Smooth muscle cell (in vitro differentiated cells): ENCODE data around the gene ERCC2. TPM values are rescaled to one million over a fixed set of nuclear protein-coding genes. Genes with fewer than 3 reads are reported as not detected.

ENCODE experiments used
- DNase-seq: peaks from one replicate; lab custom pipeline; 2025; ENCODE audit not compliant: unreplicated experiment; lab: John Stamatoyannopoulos, UW
- H2AFZ ChIP-seq: fragments of 200-600 bp; sonication (generic); 2 replicates; pipeline ENCODE4 v1.6.0; 2016; ENCODE audit warnings: antibody characterized with exemption, low read depth, mild to moderate bottlenecking
- H3F3A ChIP-seq: fragments of 200-600 bp; sonication (generic); 2 replicates; pipeline ENCODE4 v1.6.0; 2017; ENCODE audit warnings: antibody characterized with exemption, low read depth
- H3K27ac ChIP-seq: fragments of 200-600 bp; sonication (generic); 2 replicates; pipeline ENCODE4 v1.5.1; 2016; ENCODE audit warnings: low read depth, mild to moderate bottlenecking
- H3K27me3 ChIP-seq: fragments of 200-600 bp; sonication (generic); 2 replicates; pipeline ENCODE4 v1.6.1; 2016; ENCODE audit warnings: low read depth, mild to moderate bottlenecking
- H3K36me3 ChIP-seq: fragments of 200-600 bp; sonication (generic); 2 replicates; pipeline ENCODE4 v1.5.1; 2016; ENCODE audit warnings: low read depth
- H3K4me1 ChIP-seq: fragments of 200-600 bp; sonication (generic); 2 replicates; pipeline ENCODE4 v1.5.1; 2016; ENCODE audit warnings: low read depth
- H3K4me2 ChIP-seq: fragments of 200-600 bp; sonication (generic); 2 replicates; pipeline ENCODE4 v1.6.0; 2016; ENCODE audit warnings: mild to moderate bottlenecking
- H3K4me3 ChIP-seq: fragments of 200-600 bp; sonication (generic); 2 replicates; pipeline ENCODE4 v1.5.1; 2016; ENCODE audit warnings: mild to moderate bottlenecking
- H3K79me2 ChIP-seq: fragments of 200-600 bp; sonication (generic); 2 replicates; pipeline ENCODE4 v1.6.0; 2016; ENCODE audit warnings: low read depth, mild to moderate bottlenecking
- H3K9ac ChIP-seq: fragments of 200-600 bp; sonication (generic); 2 replicates; pipeline ENCODE4 v1.6.0; 2016; ENCODE audit warnings: low read depth
- H3K9me3 ChIP-seq: fragments of 200-600 bp; sonication (generic); replicated peaks from 2 replicates; pipeline ENCODE4 v1.5.1; 2016; ENCODE audit warnings: low read depth
- H4K20me1 ChIP-seq: fragments of 200-600 bp; sonication (generic); 2 replicates; pipeline ENCODE4 v1.6.0; 2016; ENCODE audit warnings: low read depth
- CTCF ChIP-seq: fragments of 200-600 bp; sonication (generic); IDR thresholded peaks from 2 replicates; pipeline ENCODE4 v1.5.1; 2017; ENCODE audit warnings: borderline replicate concordance, mild to moderate bottlenecking, antibody characterized with exemption; ENCODE audit not compliant: insufficient read depth, poor library complexity, severe bottlenecking
- WGBS: methylation state at CpG from one replicate; pipeline ENCODE4 v1.1.7; 2016; ENCODE audit warnings: low lambda C conversion rate; 5-methylcytosine and 5-hydroxymethylcytosine counted together
- polyA plus RNA-seq: library from polyadenylated mRNA; unstranded; fragments of >200 nt; fragmentation: Nextera tagmentation; extraction: Ambion mirVana; gene quantifications from 2 replicates; pipeline ENCODE4 v1.2.1, GENCODE V29; 2016
- total RNA-seq: library from RNA; depleted of rRNA; stranded (reverse); fragments of >200 nt; gene quantifications from 2 replicates; pipeline ENCODE4 v1.2.3, GENCODE V29; 2014

The ERCC2 gene
- total and polyA plus RNA-seq, 2 experiments from 2014 or later, result 13.4 to 14.6 TPM

- no peak overlapping the region for H2AFZ ChIP-seq
- no peak overlapping the region for H3K4me2 ChIP-seq
- H3K79me2 ChIP-seq, result no peaks in the 10 kb centered on the region
- DNase-seq, result no peak
- H3K9me3 ChIP-seq, result no peaks in the 10 kb centered on the region
- no peak overlapping the region for H3K9ac ChIP-seq
- no peaks in the 10 kb centered on the region for H3F3A ChIP-seq
- H3K27me3 ChIP-seq, result no peaks in the 10 kb centered on the region
- no peak overlapping the region for H3K4me3 ChIP-seq
- TF ChIP-seq CTCF, result no peak
- 81% methylated on average over 11 of the region's 11 CpGs for WGBS
- H4K20me1 ChIP-seq, result no peaks in the 10 kb centered on the region
- H3K36me3 ChIP-seq, result no peaks in the 10 kb centered on the region
- peaks cover 7% of the 10 kb centered on the region for H3K4me1 ChIP-seq
- no peak overlapping the region for H3K27ac ChIP-seq
Observed at GRCh38 chr19:45324349-45324907, 45.9 kb downstream of the ERCC2 start.

GRCh38 chr19:45323671-45324081 lies 46.7 kb downstream of the ERCC2 start:
- DNase-seq, result no peak
- TF ChIP-seq CTCF, result no peak
- Histone ChIP-seq H3K9me3 (no peaks in the 10 kb centered on the region), H3F3A (no peaks in the 10 kb centered on the region), H2AFZ (peak overlapping the region; percentile 45), H3K27ac (no peak overlapping the region), H3K9ac (peak overlapping the region; percentile 29), H3K4me3 (peak overlapping the region; percentile 45), H3K79me2 (no peaks in the 10 kb centered on the region), H3K4me1 (peaks cover 7% of the 10 kb centered on the region), H3K27me3 (no peaks in the 10 kb centered on the region), H3K36me3 (no peaks in the 10 kb centered on the region), H3K4me2 (peak overlapping the region; percentile 83), H4K20me1 (no peaks in the 10 kb centered on the region)
- WGBS, result 6% methylated on average over 29 of the region's 30 CpGs

GRCh38 chr19:45322744-45323281 lies 47.6 kb downstream of the ERCC2 start, which contains the start of gene CKM:
CKM (minus strand) TSS chr19:45322875; CDS start chr19:45319713, 3,162 bp downstream.
- Histone ChIP-seq H3K9ac (peak within 1 kb of the TSS; percentile 29), H3K4me3 (peak within 1 kb of the TSS; percentile 45), H3K27ac (no peak within 1 kb of the TSS)

More at GRCh38 chr19:45322744-45323281, 47.6 kb downstream of the ERCC2 start, which contains the start of gene CKM:
- no peaks in the 10 kb centered on the region for H3K36me3 ChIP-seq
- peaks cover 4% of the 10 kb centered on the region for H3K27me3 ChIP-seq
- 74% methylated on average over 13 of the region's 15 CpGs for WGBS
- no peaks in the 10 kb centered on the region for H4K20me1 ChIP-seq
- no peaks in the 10 kb centered on the region for H3F3A ChIP-seq
- H2AFZ ChIP-seq, result peak within 1 kb of the TSS; percentile 45
- TF ChIP-seq CTCF, result no peak
- peaks cover 7% of the 10 kb centered on the region for H3K4me1 ChIP-seq
- no peaks in the 10 kb centered on the region for H3K79me2 ChIP-seq
- no peaks in the 10 kb centered on the region for H3K9me3 ChIP-seq
- DNase-seq, result no peak
- H3K4me2 ChIP-seq, result peak within 1 kb of the TSS; percentile 83
